Smooth muscle cell (in vitro differentiated cells): ENCODE measurements around the gene ELANE. TPM values are rescaled to one million over a fixed set of nuclear protein-coding genes. Genes with fewer than 3 reads are reported as not detected.

Source experiments
- DNase-seq: peaks from one replicate; lab custom pipeline; 2025; ENCODE audit not compliant: unreplicated experiment; lab: John Stamatoyannopoulos, UW
- H2AFZ ChIP-seq: fragments of 200-600 bp; sonication (generic); 2 replicates; pipeline ENCODE4 v1.6.0; 2016; ENCODE audit warnings: antibody characterized with exemption, low read depth, mild to moderate bottlenecking
- H3F3A ChIP-seq: fragments of 200-600 bp; sonication (generic); 2 replicates; pipeline ENCODE4 v1.6.0; 2017; ENCODE audit warnings: antibody characterized with exemption, low read depth
- H3K27ac ChIP-seq: fragments of 200-600 bp; sonication (generic); 2 replicates; pipeline ENCODE4 v1.5.1; 2016; ENCODE audit warnings: low read depth, mild to moderate bottlenecking
- H3K27me3 ChIP-seq: fragments of 200-600 bp; sonication (generic); 2 replicates; pipeline ENCODE4 v1.6.1; 2016; ENCODE audit warnings: low read depth, mild to moderate bottlenecking
- H3K36me3 ChIP-seq: fragments of 200-600 bp; sonication (generic); 2 replicates; pipeline ENCODE4 v1.5.1; 2016; ENCODE audit warnings: low read depth
- H3K4me1 ChIP-seq: fragments of 200-600 bp; sonication (generic); 2 replicates; pipeline ENCODE4 v1.5.1; 2016; ENCODE audit warnings: low read depth
- H3K4me2 ChIP-seq: fragments of 200-600 bp; sonication (generic); 2 replicates; pipeline ENCODE4 v1.6.0; 2016; ENCODE audit warnings: mild to moderate bottlenecking
- H3K4me3 ChIP-seq: fragments of 200-600 bp; sonication (generic); 2 replicates; pipeline ENCODE4 v1.5.1; 2016; ENCODE audit warnings: mild to moderate bottlenecking
- H3K79me2 ChIP-seq: fragments of 200-600 bp; sonication (generic); 2 replicates; pipeline ENCODE4 v1.6.0; 2016; ENCODE audit warnings: low read depth, mild to moderate bottlenecking
- H3K9ac ChIP-seq: fragments of 200-600 bp; sonication (generic); 2 replicates; pipeline ENCODE4 v1.6.0; 2016; ENCODE audit warnings: low read depth
- H3K9me3 ChIP-seq: fragments of 200-600 bp; sonication (generic); replicated peaks from 2 replicates; pipeline ENCODE4 v1.5.1; 2016; ENCODE audit warnings: low read depth
- H4K20me1 ChIP-seq: fragments of 200-600 bp; sonication (generic); 2 replicates; pipeline ENCODE4 v1.6.0; 2016; ENCODE audit warnings: low read depth
- CTCF ChIP-seq: fragments of 200-600 bp; sonication (generic); IDR thresholded peaks from 2 replicates; pipeline ENCODE4 v1.5.1; 2017; ENCODE audit warnings: borderline replicate concordance, mild to moderate bottlenecking, antibody characterized with exemption; ENCODE audit not compliant: insufficient read depth, poor library complexity, severe bottlenecking
- WGBS: methylation state at CpG from one replicate; pipeline ENCODE4 v1.1.7; 2016; ENCODE audit warnings: low lambda C conversion rate; 5-methylcytosine and 5-hydroxymethylcytosine counted together
- polyA plus RNA-seq: library from polyadenylated mRNA; unstranded; fragments of >200 nt; fragmentation: Nextera tagmentation; extraction: Ambion mirVana; gene quantifications from 2 replicates; pipeline ENCODE4 v1.2.1, GENCODE V29; 2016
- total RNA-seq: library from RNA; depleted of rRNA; stranded (reverse); fragments of >200 nt; gene quantifications from 2 replicates; pipeline ENCODE4 v1.2.3, GENCODE V29; 2014

ELANE gene
- total and polyA plus RNA-seq, 2 experiments from 2014 or later: not detected

DNA sequence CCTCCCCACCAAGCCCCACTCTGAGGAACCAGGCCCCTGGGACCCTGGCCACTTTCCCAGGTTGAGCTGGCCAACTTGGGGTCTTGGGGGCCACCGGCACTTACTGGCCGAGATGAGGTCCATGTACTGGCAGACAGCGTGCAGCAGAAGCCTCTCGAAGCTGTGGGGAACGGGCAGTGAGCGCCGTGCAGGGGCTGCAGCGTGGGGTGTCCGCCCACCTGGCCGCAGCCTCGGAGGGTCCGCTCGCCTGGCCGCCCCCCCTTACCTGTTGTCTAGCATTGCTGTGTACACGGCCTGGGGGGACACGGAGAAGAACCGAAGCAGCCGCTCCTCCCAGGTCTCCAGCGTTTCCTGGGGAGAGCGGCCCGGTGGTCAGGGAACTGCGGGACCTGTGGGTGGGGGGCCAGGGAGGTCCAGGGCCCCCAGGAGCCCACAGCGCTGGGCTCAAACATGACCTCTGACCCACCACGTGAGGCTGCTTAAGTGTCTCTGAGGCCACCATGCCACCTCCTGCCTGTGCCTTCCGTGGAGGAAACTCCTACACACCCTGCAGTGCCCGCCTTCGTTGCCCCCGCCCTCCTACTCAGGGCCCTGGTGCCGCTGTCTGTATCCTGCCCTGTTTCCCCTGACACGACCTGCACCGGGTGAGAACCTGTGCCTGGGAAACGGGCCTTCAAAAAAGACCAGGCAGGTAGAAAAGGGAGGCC lies 47.4 kb downstream of the ELANE start:
- Histone ChIP-seq H2AFZ (no peak overlapping the region), H3K27me3 (no peaks in the 10 kb centered on the region), H3F3A (no peaks in the 10 kb centered on the region), H3K9ac (no peak overlapping the region), H4K20me1 (peaks cover 57% of the 10 kb centered on the region), H3K4me3 (no peak overlapping the region), H3K36me3 (no peaks in the 10 kb centered on the region), H3K9me3 (no peaks in the 10 kb centered on the region), H3K27ac (no peak overlapping the region), H3K79me2 (peaks cover 20% of the 10 kb centered on the region), H3K4me2 (no peak overlapping the region), H3K4me1 (peaks cover 4% of the 10 kb centered on the region)
- no peak for DNase-seq
- TF ChIP-seq CTCF: no peak
- WGBS: 91% methylated on average over 31 of the region's 32 CpGs

- no peak overlapping the region for H3K4me3 ChIP-seq
- no peaks in the 10 kb centered on the region for H3K27me3 ChIP-seq
- H3F3A ChIP-seq: no peaks in the 10 kb centered on the region
- no peak overlapping the region for H3K4me2 ChIP-seq
- 96% methylated on average over 15 of the region's 15 CpGs for WGBS
- H3K9me3 ChIP-seq: no peaks in the 10 kb centered on the region
- H3K4me1 ChIP-seq: peaks cover 4% of the 10 kb centered on the region
- peaks cover 25% of the 10 kb centered on the region for H3K79me2 ChIP-seq
- no peaks in the 10 kb centered on the region for H3K36me3 ChIP-seq
- peaks cover 62% of the 10 kb centered on the region for H4K20me1 ChIP-seq
- TF ChIP-seq CTCF: no peak
- no peak overlapping the region for H3K9ac ChIP-seq
- no peak overlapping the region for H3K27ac ChIP-seq
- H2AFZ ChIP-seq: no peak overlapping the region
- DNase-seq: no peak
Measured at GRCh38 chr19:900043-900301, 47.9 kb downstream of the ELANE start.

DNA sequence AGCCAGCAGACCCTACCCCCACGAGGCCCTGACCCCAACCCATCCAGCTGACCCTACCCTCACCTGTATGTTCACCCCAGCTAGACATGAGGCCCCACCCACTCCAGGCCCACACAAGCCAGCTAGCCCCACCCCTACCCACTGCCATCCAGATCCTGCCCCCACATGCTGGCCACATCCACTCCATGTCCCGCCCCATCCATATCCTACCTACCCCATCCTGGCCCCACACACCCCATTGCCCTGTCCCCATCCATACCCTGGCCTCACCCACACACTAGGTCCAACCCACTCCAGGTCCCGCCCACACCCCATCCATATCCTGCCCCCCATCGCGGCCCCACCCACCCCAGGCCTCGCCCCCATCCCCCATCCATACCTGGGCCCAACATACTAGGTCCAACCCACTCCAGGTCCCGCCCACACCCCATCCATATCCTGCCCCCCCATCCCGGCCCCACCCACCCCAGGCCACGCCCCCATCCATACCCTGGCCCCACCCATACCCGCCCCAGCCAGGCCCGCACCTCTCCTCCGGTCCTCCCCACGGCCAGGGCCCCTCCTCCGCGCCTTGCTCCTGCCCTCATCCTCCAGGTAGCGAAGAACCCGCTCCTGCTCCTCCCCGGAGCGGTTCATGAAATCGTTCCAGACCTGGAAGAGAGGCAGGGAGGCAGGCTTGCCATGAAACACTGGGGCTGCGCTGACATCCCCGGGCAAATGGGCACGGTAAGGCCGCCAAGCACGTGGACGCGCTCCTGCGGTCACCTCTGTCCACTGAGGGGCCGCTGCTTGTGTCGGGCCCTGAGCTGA lies 48.4 kb downstream of the ELANE start:
- H3K79me2 ChIP-seq: peaks cover 30% of the 10 kb centered on the region
- no peak for TF ChIP-seq CTCF
- H3K4me1 ChIP-seq: peaks cover 4% of the 10 kb centered on the region
- no peak overlapping the region for H2AFZ ChIP-seq
- peaks cover 67% of the 10 kb centered on the region for H4K20me1 ChIP-seq
- no peaks in the 10 kb centered on the region for H3K27me3 ChIP-seq
- DNase-seq: no peak
- no peak overlapping the region for H3K27ac ChIP-seq
- 77% methylated on average over 12 of the region's 30 CpGs for WGBS
- no peak overlapping the region for H3K4me2 ChIP-seq
- no peaks in the 10 kb centered on the region for H3F3A ChIP-seq
- H3K36me3 ChIP-seq: no peaks in the 10 kb centered on the region
- no peaks in the 10 kb centered on the region for H3K9me3 ChIP-seq
- H3K9ac ChIP-seq: no peak overlapping the region
- H3K4me3 ChIP-seq: no peak overlapping the region
